GM12801 (cell line): ENCODE results near the gene SNX21.

Experiments used
- TF ChIP-seq, protein P1 (sequence below): IDR thresholded peaks from one replicate; pipeline ENCODE4 v1.5.1; 2011; ENCODE audit warnings: control low read depth; ENCODE audit not compliant: insufficient read length; ENCODE audit errors: extremely low read depth

SNX21 gene

DNA sequence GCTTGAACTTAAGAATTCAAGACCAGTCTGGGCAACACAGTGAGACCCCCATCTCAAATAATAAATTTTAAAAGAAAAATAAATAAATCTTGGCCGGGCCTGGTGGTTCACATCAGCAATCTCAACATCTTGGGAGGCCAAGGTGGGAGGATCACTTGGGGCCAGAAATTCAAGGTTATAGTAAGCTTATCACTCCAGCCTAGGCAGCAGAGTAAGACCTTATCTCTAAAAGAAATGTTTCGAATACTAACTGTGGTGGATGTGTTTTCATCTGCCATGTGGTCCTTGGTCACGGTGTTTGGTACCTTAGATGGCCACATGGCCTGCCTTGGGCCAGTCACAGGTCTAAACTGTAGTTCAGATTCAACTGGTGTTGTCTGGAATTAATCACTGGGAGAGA lies 15.4 kb upstream of the SNX21 start:
- TF ChIP-seq, protein P1, sequence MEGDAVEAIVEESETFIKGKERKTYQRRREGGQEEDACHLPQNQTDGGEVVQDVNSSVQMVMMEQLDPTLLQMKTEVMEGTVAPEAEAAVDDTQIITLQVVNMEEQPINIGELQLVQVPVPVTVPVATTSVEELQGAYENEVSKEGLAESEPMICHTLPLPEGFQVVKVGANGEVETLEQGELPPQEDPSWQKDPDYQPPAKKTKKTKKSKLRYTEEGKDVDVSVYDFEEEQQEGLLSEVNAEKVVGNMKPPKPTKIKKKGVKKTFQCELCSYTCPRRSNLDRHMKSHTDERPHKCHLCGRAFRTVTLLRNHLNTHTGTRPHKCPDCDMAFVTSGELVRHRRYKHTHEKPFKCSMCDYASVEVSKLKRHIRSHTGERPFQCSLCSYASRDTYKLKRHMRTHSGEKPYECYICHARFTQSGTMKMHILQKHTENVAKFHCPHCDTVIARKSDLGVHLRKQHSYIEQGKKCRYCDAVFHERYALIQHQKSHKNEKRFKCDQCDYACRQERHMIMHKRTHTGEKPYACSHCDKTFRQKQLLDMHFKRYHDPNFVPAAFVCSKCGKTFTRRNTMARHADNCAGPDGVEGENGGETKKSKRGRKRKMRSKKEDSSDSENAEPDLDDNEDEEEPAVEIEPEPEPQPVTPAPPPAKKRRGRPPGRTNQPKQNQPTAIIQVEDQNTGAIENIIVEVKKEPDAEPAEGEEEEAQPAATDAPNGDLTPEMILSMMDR = no peak

DNA sequence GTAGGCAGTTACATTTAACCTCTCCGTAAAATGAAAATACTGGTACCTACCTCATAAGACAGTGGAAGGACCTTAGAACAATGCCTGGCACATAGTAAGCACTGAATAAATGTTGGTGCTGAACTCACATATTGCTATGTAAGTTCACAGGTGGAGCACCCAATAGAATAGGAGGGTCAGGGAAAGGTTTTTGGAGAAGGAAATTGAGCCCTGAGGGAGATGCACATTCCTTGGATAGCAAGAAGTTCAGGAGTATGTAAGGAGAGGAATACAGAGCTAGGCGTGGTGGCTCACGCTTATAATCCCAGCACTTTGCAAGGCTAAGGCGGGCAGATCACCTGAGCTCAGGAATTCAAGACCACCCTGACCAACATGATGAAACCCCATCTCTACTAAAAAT lies 14.1 kb upstream of the SNX21 start:
- TF ChIP-seq, protein P1 = no peak

DNA sequence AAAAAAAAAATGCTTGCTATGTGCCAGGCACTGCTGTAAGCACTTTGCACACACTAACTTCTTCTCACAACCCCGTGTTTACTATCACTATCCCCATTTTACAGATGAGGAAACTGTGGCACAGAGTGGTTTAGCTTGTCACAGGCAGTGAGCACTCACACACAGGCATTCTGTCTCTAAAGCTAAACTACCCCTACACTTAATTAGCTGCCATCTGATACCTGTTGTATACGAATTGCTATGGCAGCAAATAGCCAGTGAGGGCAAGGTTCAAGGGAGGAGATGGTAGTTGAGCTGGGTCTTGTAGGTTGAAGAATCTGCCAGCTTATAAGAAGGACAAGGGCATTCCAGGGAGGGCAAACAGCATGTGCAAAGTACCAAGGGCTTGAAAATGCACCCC lies 11.7 kb upstream of the SNX21 start:
- TF ChIP-seq, protein P1 = no peak

DNA sequence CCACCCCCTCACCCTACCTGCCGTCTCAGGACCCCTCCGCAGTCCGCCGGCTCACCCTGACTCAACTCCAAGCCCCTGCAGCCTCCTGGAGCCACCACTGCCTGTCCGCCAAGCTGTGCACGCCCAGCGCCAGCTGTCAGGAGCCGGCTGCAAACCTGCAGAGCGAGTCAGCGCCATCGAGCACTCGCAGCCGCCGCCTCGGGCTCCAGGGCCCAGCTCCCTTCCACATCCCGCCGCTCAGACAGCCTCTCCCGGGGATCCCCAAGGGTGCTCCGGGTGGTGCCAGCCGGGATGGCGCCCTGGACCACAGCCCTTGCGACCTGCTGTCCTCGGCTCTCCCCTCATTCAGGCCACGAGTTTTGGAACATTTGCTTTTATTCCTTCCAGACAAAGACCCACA lies 10.7 kb upstream of the SNX21 start:
- TF ChIP-seq, protein P1 = no peak

DNA sequence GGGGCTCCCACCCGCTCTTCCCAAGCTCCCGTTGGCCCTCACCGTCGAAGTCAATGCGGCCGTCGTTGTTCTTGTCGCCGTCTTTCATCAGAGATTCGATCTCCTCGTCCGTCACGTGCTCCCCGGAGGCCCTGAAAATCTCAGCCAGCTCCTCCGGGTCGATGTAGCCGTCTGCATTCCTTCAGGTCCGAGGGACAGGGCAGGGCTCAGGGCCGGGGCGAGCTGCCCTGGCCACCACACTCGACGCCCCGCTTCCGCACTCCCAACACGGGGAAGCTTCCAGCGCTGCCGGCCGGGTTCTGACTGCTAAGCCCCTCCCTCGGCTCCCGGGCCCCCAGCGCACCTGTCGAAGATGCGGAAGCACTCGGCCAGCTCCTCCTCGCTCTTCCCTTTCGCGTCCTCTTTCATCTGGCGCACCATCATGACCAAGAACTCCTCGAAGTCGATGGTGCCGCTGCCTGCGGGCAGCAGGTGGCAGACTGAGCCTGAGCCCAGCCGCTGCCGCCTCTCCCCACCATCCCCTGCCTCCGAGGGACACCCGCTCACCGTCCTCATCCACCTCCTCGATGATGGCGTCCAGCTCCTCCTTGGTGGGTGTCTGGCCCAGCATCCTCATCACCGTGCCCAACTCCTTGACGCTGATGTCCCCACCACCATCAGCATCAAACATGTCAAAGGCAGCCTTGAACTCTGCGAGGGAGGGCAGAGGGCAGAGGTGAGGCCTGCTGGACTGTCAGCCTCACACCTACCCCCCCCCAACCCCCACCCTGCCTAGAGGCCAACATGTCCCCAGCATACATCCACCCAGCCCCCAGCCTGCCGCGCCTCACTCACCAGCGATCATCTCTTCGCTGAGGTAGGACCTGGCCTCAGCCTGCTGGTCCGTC lies 9.4 kb upstream of the SNX21 start:
- TF ChIP-seq, protein P1 = no peak

DNA sequence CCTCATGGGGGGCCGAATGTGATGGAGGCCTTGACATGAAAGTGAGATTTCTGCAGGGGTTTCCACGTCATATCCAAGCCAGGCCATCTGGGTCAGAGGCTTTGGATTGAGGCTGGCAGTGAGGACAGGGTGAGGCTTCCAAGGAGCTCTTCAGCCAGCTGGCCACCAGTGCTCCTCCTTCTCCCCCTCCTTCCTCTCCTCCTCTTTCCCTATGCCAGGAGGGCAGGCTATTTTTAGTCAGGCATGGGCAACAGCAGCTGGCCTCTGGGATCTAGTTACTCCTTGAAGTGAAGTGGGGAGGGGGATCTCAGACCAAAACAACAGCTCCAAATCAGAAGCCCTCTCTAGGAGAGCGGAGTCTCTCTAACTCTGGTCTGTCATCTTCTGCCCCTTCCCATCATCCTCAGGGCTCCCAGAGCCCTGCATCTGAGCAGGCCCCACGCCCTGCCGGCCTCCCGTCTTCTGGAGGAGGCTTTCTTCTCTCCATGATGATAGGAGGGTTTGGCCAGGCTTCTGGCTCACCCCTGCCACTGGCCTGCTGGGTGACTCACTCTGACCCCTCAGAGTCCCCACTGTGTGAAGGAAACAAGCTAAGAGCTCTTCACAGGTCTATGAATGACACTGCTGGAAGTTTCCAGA lies 7.1 kb upstream of the SNX21 start:
- TF ChIP-seq, protein P1 = no peak

DNA sequence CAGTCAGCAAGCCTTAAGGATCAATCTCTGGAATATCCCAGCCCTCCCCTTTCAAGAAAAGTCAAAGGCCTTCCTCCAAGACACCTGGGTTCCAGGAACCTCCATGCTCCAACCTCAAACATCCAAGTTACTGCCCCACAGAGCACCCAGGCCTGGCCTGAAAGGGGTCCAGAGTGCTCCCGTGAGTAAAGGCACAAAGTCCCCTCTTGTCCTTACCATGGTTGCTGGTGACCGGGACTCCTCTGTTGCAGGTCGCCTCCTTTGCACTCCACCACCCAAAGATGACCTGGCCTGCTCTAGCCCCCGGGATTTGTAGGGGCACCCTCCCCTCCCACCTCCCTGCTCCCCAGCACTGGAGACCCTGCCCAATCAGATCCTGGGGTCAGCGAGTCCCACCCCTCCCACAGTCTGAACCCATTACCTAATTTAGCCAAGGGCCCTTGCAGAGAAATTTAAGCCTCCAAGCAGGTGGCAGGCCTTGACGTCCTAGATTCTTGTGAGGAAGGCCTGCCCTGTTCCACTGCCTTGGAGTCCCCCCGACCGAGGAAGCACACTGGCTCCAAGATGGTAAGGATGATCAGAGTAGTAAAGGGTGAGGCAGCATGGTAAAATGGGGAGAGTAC lies 6.5 kb upstream of the SNX21 start, which contains the start of gene TNNC2:
Gene TNNC2 (minus strand): TSS at position 283 of the 623 bp plus-strand sequence. CDS start 64 bp downstream, at position 219.
- TF ChIP-seq, protein P1 = no peak
